Measurements from ENCODE around the gene GNLY.

GNLY gene

DNA sequence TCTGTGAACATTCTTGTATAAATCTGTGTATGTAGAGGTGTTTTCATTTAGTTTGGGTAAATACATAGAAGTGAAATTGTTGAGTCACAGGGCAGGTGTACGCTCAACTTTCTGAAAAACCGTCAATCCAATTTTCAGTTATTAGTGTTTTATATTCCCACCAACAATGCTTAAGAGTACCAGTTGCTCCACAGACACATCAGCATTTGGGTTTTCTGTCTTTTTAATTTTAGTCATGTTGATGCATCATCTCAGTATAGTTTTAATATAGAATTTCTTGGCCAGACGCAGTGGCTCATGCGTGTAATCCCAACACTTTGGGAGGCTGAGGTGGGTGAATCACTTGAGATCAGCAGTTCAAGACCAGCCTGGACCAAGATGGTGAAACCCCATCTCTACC is 3.2 kb upstream of the GNLY start:
- no peak for DNase-seq

DNA sequence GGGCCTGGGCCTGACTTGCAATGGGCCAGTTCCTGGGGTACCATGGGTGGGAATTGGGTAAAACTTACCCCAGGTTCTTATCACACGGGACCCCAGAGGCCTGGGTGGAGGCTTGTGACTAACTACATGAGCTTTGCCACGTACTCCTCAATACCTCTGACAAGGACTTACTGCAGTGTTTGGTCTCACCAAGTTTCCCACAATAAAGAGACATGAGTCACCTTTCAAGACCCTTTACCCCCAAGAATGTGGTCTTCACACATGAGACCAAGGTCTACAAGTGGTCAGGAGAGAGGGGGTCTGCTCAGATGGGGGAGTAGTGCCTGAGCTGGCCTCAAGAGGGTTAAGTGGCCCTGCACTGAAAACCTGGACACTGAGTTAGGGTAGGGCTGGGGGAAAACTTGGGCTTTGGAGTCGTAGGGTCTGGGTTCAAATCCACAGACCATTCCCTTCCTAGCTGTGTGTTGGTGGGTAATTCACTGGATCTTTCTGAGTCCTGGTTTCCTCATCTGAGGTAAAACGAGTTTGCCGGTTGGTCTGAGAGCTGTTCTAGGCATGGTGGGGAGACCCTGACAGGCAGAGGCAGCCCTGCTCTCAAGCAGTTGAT is 2.0 kb upstream of the GNLY start:
- no peak for DNase-seq

DNA sequence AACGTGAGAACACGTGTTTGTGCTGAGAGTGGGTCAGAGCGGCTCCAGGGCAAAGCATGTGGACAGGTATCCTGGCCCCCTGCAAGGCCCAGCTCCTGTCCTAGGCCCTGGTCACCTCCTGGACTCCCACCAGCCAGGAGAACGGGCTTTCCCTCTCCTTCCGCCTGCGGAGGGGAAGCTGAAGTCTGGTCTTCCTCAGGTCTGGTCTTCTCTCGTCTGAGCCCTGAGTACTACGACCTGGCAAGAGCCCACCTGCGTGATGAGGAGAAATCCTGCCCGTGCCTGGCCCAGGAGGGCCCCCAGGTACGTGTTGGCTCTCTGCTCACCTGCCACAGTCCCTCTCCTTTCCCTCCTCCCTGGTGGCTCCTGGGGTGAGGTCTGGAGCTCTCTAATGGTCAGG is 963 bp downstream of the GNLY start:
- no peak for DNase-seq

DNA sequence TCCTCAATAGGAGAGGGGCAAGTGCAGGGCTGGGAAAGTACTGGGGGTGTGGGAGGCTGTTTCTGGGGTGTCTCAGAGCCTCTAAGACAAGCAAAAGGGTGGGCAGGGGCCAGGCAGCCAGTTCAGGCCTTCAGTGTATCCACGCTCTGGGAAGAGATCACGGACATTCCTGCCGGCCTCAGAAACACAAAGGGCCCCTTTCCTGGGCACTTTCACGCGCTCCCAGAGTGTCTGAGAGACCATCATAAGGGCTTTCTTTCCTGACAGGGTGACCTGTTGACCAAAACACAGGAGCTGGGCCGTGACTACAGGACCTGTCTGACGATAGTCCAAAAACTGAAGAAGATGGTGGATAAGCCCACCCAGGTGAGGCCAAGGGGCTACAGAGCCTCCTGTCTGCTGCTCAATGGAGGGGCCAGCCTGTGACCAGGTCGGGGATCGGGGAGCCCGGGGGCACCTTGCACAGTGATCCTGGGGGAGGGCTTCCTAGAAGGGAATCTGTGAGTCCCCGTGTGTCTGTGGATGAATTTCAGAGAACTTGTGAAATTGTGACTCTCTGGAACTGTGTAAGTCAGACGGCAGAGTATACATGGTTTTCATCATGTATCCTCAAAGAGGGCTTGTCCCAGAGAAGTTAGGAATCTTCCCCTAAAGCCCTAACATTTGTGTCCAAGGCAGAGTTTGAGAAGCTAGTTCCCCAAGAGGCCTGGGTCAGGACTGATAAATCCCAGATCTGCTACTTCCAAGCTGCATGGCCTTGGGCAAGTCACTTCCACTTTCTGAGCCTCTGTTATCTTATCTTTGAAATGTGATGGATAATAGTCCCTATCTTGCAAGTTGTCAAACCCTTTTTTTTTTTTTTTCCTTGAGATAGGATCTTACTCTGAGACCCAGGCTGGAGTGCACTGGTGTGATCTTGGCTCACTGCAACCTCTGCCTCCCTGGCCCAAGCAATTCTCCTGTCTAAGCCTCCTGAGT is 1.8 kb downstream of the GNLY start:
- DNase-seq = no peak

DNA sequence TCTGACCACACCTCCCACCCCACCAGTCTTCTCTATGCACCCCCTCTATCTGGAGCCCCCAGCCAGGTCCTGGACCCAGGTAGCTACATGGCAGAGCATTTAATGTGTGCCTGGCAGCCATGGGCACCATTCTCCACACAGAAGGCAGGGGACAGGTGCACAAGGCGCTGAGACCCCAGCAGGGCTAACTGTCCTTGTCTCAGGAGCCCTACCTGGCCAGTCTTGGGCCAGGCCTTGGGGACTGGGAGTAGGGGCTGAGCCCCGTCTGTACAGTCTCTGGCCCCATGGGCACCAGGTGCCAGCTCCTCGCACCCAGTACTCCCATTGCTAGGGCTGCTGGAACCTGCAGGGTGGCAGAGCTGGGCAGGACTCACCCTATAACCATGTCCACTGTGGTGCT is 2.9 kb downstream of the GNLY start:
- DNase-seq = no peak

DNA sequence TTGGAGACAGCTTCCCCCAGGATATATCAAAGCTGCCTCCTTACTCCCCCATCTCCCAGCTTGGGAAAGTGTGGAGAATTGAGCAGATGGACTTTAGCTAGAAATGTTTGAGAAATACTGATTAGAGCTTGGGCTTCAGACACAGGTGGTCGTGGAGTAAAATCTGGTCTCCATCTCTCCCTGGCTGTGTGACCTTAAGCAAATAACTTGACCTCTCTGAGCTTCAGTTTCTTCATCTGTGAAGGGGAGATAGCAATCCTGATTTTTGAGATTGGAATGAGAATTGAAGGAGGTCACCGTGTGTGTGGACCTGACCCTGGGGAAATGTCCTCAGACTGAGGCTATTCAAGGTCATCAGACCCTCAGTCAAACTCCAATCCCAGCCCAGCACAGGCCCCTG is 3.6 kb downstream of the GNLY start:
- DNase-seq = no peak

DNA sequence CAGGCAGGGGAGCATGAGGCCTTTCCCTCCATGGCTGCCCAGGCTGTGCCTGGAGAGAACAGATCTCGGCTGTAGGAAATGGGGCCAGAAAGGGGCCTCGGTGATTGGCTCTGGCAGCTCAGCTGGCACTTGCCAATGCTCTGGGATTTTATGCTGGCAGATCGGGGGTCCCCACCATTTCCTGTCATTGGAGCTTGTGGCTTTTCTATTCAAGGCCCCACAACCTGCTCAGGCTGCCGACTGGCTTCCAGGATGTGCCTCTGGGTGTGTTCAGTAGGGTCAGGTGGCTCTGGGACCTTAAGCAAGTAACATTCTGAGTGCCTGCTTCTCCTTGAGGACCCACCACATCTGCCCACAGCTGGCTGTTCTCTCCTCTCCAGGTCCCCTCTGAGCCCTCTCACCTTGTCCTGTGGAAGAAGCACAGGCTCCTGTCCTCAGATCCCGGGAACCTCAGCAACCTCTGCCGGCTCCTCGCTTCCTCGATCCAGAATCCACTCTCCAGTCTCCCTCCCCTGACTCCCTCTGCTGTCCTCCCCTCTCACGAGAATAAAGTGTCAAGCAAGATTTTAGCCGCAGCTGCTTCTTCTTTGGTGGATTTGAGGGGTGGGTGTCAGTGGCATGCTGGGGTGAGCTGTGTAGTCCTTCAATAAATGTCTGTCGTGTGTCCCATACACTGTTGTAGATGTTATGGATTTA is 4.2 kb downstream of the GNLY start:
- DNase-seq = no peak

DNA sequence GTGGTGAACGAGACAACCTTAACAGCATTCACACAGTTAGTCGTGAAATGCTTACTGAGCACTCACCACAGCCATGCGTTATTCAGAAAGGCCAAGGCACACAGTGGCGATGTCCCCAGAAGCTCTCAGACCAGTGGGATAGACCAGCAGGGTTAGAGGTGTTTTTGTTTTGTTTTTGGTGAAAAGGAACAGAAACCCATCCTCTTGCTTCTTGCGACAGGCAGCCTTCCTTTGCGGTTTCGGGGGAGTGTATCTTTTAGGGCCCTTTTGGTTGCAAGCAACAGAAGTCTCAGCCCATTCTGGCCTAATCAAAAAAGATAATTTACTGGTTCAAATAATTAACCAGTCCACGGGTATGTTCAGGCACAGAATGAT is 4.7 kb downstream of the GNLY start:
- no peak for DNase-seq

DNA sequence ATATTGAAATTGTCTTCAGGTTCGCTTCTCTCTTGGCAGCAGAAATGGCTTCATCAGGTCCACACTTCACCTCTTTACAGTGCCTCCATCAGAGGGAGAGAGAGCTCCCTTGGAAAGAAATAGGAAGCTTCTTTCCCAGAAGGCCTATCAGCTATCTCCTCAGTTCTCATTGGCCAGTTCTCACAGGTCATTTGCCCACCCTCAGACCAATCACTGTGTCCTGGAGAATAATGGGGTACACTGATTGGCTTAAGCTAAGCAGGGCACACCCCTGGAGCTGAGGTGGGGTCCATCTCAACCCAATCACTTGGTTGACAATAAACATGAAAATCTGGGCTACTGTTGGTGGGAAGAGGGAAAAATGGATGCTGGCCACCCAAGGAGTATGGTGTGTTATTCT is 5.2 kb downstream of the GNLY start:
- no peak for DNase-seq

DNA sequence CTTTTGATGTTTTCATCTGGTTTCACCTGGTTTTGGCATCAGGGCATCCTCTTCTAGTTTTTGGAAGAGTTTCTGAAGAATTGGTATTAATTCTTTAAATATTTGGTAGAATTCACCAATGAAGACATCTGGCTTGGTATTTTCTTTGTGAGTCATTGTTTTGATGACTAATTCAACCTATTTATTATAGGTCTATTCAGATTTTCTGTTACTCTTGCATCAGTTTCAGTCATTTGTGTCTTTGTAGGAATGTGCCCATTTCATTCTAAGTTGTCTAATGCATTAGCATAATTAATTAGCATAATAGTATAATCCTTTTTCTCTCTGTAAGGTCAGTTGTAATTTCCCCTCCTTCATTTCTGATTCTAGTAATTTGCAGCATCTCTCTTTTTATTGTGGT is 8.0 kb downstream of the GNLY start:
- no peak for DNase-seq

DNA sequence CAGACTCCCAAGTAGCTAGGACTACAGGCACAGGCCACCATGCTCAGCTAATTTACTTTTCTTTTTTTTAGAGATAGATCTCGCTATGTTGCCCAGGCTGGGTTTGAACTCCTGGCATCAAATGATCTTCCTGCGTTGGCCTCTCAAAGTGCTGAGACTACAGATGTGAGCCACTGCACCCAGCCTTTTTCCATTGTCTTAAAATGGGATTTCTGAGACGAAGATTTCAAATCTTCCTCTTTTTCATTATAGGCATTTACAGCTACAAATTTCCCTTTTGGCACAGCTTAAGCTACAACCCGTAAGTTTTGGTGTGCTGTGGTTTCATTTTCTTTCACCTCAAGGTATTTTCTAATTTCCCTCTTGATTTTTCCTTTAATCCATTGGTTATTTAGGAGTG is 8.6 kb downstream of the GNLY start:
- no peak for DNase-seq

DNA sequence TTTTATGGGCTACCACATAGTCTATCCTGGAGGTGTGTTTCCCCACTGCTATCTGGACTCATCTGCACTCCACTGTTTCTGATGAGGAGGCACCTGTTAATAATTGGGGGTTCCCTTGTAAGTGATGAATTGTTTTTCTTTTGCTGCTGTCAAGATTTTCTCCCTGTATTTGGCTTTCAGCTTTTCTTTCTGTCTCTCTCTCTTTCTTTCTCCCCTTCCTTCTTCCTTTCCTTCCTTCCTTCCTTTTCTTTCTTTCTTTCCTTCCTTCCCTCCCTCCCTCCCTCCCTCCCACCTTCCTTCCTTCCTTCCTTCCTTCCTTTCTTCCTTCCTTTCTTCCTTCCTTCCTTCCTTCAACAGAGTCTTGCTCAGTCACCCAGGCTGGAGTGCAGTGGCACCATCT is 9.2 kb downstream of the GNLY start:
- no peak for DNase-seq

DNA sequence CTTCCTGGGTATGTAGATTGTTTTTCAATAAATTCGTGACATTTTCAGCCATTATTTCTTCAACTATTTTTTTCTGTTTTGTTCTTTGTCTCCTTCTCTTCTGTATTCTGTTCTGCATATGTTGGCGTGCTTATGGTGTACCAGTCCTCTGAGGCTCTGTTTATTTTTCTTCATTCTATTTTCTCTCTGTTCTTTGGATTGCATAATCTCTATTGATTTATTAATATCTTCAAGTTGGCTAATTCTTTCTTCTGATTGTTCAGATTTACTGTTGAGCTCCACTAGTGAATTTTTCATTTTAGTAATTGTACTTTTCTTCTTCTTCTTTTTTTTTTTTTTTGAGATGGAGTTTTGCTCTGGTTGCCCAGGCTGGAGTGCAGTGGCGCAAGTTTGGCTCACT is 9.9 kb downstream of the GNLY start:
- DNase-seq = no peak

DNA sequence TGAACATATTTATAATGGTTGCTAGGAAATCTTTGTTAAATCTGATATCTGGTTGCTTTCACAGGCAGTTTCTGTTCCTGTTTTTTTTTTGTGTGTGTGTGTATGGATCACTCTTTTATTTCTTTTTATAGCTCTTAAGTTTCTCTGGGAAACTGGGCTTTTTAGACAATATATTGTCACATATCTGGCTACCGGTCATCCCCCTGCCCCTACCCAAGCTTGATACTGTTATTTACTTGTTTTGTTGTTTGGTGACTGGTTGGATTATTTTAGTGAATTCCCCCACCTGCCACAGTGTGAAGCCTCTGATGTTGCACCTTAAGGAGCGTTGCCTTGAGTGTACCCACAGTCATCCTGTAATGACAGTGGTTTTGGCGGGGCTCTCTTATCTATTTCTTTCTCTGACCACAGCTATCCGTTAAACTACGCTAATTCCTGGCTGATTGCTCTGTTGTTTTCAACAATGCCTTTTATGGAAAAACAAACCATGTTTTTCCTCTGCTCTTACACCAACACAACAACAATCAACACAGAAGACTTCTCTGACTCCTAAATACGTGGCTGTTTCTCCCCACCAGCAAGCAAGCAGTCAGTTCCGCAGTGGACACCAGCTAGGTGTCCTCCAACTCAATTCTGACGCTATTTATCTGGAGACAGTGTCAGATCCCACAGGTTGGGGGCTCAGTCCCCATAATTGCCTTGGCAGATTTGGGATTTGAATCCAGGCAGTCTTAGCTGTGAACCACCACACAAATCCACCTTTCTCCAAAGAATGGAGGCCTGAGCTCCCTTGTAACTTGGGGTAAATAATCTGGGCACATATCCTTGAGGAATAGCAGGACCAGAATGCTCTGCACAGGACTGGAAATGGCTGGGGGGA is 10.9 kb downstream of the GNLY start:
- DNase-seq = no peak

DNA sequence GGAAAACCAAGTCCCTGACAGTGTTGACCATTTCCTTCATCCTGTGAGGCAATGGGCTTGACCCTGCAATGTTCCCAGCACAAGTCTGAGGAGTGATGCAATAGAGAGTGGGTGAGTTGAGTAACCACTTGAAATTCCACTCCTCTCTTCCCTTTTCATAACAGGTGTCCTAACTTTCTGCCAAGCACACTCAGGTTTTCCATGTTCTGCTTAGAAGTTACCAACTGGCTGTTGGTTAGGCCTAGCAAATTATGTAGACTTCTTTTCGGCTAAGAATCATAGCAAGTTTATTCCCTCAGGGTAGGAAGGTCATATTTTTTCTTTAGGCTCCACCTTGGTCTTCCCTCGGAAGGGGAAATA is 11.5 kb downstream of the GNLY start:
- DNase-seq = no peak

DNA sequence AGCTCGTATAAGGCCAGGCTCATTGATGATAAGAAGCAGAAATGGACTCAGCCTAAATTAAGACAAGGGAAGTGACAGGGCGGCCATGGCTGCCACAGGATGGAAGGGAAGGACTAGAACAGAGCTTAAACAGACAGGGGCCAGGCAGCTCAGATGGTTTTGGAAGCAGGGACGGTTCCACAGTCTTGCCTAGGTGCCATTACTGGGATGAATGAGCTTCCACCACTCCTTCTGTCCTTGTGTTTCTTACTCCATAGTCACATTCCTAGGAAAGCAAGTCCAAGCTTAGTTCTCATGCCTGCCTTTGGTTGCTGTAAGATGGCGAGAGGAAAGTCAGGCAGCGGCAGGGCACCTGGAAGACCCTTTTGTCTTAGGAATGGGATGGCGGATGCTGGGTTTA is 11.9 kb downstream of the GNLY start:
- DNase-seq = no peak

DNA sequence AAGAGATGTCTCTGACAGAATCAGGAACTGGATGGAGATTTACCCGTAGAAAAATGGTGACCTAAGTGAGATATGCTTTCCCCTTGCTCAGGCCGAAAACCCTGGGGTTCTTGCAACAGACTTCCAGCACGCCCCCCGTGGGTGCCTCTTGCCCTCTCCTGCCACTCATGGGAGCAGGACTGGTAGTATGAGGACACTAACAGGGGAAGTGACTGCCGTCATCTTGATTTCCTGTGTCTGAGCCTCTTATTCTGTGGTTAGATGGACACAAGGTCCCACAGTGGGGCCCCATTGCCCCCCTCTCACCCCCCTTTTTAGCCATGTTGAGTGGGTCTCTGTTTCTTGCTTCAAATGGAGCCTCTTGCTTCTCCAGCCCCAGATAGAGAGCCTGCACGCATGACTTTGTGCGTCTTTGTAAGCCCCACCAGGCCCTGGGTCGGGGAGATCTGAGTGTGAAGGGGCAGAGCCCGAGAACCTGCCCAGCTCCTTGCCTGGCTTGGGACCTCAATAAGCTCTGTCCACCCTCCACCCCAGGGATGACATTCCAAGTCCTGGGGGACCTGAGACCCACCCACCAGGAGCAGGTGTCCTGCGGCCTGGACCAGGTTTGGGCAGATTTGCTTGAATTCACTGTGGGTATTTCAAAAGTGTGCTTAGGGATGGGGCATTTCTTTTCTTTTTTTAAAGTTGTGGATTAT is 12.6 kb downstream of the GNLY start:
- DNase-seq = no peak

DNA sequence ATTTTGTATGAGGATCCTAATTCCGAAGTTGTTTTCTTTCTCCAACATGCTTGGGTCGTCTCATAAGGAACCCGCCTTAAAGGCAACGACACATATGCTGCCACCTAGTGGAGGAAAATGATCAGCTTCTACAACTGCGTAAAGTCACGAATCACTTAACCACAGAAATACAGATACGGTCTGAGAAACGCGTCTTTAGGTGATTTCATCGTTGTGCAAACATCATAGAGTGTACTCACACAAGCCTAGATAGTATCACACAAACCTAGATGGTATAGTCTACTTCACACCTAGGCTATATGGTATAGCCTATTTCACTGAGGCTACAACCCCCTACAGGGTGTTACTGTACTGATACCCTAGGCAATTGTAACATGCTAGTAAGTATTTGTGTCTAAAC is 13.1 kb downstream of the GNLY start:
- no peak for DNase-seq

DNA sequence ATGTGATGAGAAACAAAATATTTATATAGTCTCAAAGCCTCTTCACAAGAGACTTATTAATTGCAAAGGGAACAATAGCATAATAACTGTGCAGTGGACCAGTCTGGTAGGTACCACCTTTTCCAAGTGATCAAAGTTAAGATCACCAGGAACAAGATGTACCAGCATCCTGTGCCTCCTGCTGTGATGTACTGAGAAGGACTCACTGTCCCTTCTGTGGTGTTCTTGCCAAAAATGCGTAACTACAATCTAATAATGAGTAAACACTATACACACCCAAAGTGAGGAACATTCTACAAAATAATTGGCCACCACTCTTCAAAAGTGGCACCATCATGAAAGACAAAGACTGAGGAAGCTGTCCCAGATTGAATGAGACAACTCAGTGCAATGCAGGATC is 14.5 kb downstream of the GNLY start:
- no peak for DNase-seq

DNA sequence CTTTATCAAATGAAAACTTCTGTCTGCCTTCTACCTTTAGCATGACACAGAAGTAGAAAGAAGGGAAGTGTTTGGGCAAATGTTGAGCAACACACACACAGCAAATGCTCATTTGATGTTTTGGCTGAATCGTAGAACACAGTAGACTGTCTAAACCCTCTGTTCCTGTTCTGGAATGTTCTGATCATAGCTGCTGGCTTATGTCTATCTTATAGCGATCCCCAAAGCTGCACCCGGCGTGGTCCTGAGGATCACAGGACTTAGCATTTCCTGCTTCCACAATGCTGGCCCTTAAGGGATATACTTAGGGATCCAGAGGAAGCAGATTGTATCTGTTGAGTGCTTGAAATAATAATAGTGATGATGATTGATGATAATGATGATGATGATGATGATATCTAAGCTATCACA is 15.2 kb downstream of the GNLY start:
- no peak for DNase-seq

DNA sequence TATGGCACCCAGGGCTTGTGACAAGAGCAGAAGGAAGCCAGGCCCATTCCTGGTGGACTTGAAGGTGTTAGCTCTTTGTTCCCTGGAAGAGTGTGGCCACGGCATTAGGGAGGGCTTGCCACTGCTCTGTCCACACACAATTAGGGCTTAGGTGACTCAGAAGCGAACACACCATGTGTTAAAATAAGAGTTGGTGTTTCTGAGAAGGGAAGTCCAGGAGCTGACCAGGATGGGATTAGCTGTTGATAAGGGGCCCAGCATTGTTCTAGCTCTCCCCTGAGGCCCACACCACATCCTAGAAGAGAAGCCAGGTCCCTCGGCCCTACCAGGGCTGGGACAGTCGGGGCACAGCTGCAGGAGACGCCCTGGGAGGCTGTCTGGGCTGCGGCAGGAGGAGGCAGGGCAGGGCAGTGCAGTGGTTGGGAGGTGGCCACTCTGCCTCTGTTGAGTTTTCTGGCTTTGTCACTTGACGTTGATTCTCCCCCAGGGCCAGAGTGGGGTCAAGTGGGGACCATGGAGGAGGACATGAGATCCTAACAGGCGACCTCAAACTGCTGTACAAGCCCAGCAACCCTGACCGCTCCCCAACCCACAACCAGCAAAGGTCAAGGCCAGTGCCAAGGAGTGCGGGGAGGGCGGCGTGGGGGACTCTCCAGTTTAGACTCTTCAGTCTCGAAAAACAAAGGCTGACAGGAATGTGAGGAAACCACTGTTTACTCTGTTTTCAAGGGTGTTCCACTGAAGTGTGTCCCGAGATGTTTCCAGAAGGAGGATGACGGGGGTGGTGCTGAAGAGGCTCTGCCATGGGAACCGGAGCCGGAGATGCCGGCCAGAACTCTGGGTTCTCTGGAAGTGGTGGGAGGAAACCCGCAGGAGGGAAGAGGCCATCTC is 16.8 kb downstream of the GNLY start:
- peak; percentile 91 for DNase-seq
